Measurements from ENCODE around the gene GALNS. TPM values are rescaled to one million over a fixed set of nuclear protein-coding genes. Genes with fewer than 3 reads are reported as not detected.

GALNS gene
- total RNA-seq, 1 donor from 2014 or later, result 15.5 TPM

- no peak for DNase-seq
Measured at GRCh38 chr16:88799569-88800276, 57.0 kb downstream of the GALNS start.

GRCh38 chr16:88798772-88799455, 57.8 kb downstream of the GALNS start:
- peaks cover 13% of the 10 kb centered on the region for H3K27me3 ChIP-seq (ENCODE audit: low read depth)
- no peaks in the 10 kb centered on the region for H3K9me3 ChIP-seq (replicated peaks)
- intact Hi-C loops (cut with micrococcal nuclease), result no loop called here
- H3K36me3 ChIP-seq, result no peaks in the 10 kb centered on the region
- H3K4me3 ChIP-seq, result no peak overlapping the region
- H3K4me1 ChIP-seq, result peaks cover 14% of the 10 kb centered on the region
- H3K27ac ChIP-seq (replicated peaks), result no peak overlapping the region
- no peak for TF ChIP-seq CTCF (IDR thresholded peaks at IDR 0.05; ENCODE audit: borderline replicate concordance)
- no peak for DNase-seq

More at GRCh38 chr16:88799569-88800276, 57.0 kb downstream of the GALNS start:
- Histone ChIP-seq H3K4me1 (peaks cover 22% of the 10 kb centered on the region), H3K4me3 (no peak overlapping the region), H3K9me3 (replicated peaks) (no peaks in the 10 kb centered on the region), H3K36me3 (no peaks in the 10 kb centered on the region), H3K27me3 (ENCODE audit: low read depth) (peaks cover 5% of the 10 kb centered on the region), H3K27ac (replicated peaks) (no peak overlapping the region)
- intact Hi-C loops (cut with micrococcal nuclease), result no loop called here
- no peak for TF ChIP-seq CTCF (IDR thresholded peaks at IDR 0.05; ENCODE audit: borderline replicate concordance)

- no peak overlapping the region for H3K27ac ChIP-seq (replicated peaks)
- H3K27me3 ChIP-seq (ENCODE audit: low read depth), result peaks cover 21% of the 10 kb centered on the region
- no peaks in the 10 kb centered on the region for H3K36me3 ChIP-seq
- intact Hi-C loops (cut with micrococcal nuclease), result no loop called here
- no peak for DNase-seq
- peaks cover 11% of the 10 kb centered on the region for H3K4me1 ChIP-seq
- no peaks in the 10 kb centered on the region for H3K9me3 ChIP-seq (replicated peaks)
- no peak for TF ChIP-seq CTCF (IDR thresholded peaks at IDR 0.05; ENCODE audit: borderline replicate concordance)
- no peak overlapping the region for H3K4me3 ChIP-seq
Measured at GRCh38 chr16:88798073-88798472, 58.7 kb downstream of the GALNS start.

GRCh38 chr16:88796278-88796677, 60.5 kb downstream of the GALNS start:
- TF ChIP-seq CTCF (IDR thresholded peaks at IDR 0.05; ENCODE audit: borderline replicate concordance), result no peak
- DNase-seq, result no peak
- Histone ChIP-seq H3K4me3 (no peak overlapping the region), H3K27me3 (ENCODE audit: low read depth) (peaks cover 39% of the 10 kb centered on the region), H3K27ac (replicated peaks) (no peak overlapping the region), H3K9me3 (replicated peaks) (no peaks in the 10 kb centered on the region), H3K4me1 (no peaks in the 10 kb centered on the region), H3K36me3 (no peaks in the 10 kb centered on the region)
- intact Hi-C loops (cut with micrococcal nuclease), result no loop called here

GRCh38 chr16:88793251-88793954, 63.3 kb downstream of the GALNS start:
- intact Hi-C loops (cut with micrococcal nuclease), result no loop called here
- Histone ChIP-seq H3K27ac (replicated peaks) (no peak overlapping the region), H3K4me1 (peaks cover 5% of the 10 kb centered on the region), H3K4me3 (no peak overlapping the region), H3K9me3 (replicated peaks) (no peaks in the 10 kb centered on the region), H3K36me3 (no peaks in the 10 kb centered on the region), H3K27me3 (ENCODE audit: low read depth) (peaks cover 62% of the 10 kb centered on the region)
- TF ChIP-seq CTCF (IDR thresholded peaks at IDR 0.05; ENCODE audit: borderline replicate concordance), result no peak
- no peak for DNase-seq

All from left ventricle myocardium inferior (tissue), 1 donor.